IMR-90 (cell line): ENCODE measurements around the gene GGT6. TPM values are rescaled to one million over a fixed set of nuclear protein-coding genes. Genes with fewer than 3 reads are reported as not detected.

ENCODE experiments used
- ATAC-seq: fragments of 200-7000 bp; cut with Tn5 transposase; 2 replicates; pipeline ENCODE4 v1.9.1; 2020; ENCODE audit warnings: low read depth, mild to moderate bottlenecking, moderate library complexity
- BruUV-seq: library from RNA; stranded (reverse); fragments of 400-500 nt; replicated peaks from 2 replicates; lab custom pipeline; 2021; lab: Mats Ljungman, UMichigan
- CTCF ChIA-PET: fragments of 300-600 bp; formaldehyde crosslinking; extraction: SDS; loops from one replicate; lab custom pipeline; 2021; ENCODE audit warnings: antibody characterized with exemption; lab: Yijun Ruan, JAX
- POLR2A ChIA-PET: fragments of 300-600 bp; sonication (Branson Sonifier 250); formaldehyde crosslinking; loops from one replicate; lab custom pipeline; 2022; ENCODE audit warnings: antibody characterized with exemption; ENCODE audit not compliant: unreplicated experiment; lab: Charles Lee
- DNase-seq: peaks from one replicate; pipeline ENCODE4 v3.0.0; 2013
- H2AFZ ChIP-seq: replicated peaks from 2 replicates; pipeline ENCODE3; 2013; ENCODE audit warnings: low read length, mild to moderate bottlenecking; ENCODE audit not compliant: poor library complexity
- H2AK5ac ChIP-seq: 2 replicates; pipeline ENCODE4 v1.6.1; 2013; ENCODE audit warnings: low read depth, low read length, inconsistent platforms
- H2AK9ac ChIP-seq: replicated peaks from 2 replicates; pipeline ENCODE3; 2013; ENCODE audit warnings: mild to moderate bottlenecking, low read depth, low read length, moderate library complexity; ENCODE audit not compliant: poor library complexity
- H2BK120ac ChIP-seq: 2 replicates; pipeline ENCODE4 v1.6.1; 2013; ENCODE audit warnings: low read depth, low read length, inconsistent platforms
- H2BK15ac ChIP-seq: 3 replicates; pipeline ENCODE4 v1.6.1; 2013; ENCODE audit warnings: low read depth, low read length, inconsistent platforms
- H2BK20ac ChIP-seq: 2 replicates; pipeline ENCODE4 v1.6.1; 2013; ENCODE audit warnings: low read depth, mild to moderate bottlenecking, inconsistent platforms, low read length, moderate library complexity
- H2BK5ac ChIP-seq: 2 replicates; pipeline ENCODE4 v1.6.1; 2013; ENCODE audit warnings: mild to moderate bottlenecking, low read depth, low read length, inconsistent platforms; ENCODE audit not compliant: poor library complexity, severe bottlenecking
- H3K14ac ChIP-seq: replicated peaks from 2 replicates; pipeline ENCODE4 v1.6.1; 2013; ENCODE audit warnings: low read depth, low read length, inconsistent platforms
- H3K18ac ChIP-seq: 2 replicates; pipeline ENCODE4 v1.6.1; 2013; ENCODE audit warnings: low read depth, low read length, control low read depth
- H3K23ac ChIP-seq: 2 replicates; pipeline ENCODE4 v1.6.1; 2013; ENCODE audit warnings: low read depth, low read length, inconsistent platforms
- H3K27ac ChIP-seq: 2 replicates; pipeline ENCODE4 v1.5.1; 2013; ENCODE audit warnings: mild to moderate bottlenecking, control low read depth, low read length; ENCODE audit not compliant: insufficient read depth
- H3K27me3 ChIP-seq: 2 replicates; pipeline ENCODE4 v1.6.1; 2013; ENCODE audit warnings: low read length; ENCODE audit not compliant: control insufficient read depth, insufficient read depth
- H3K36me3 ChIP-seq: 2 replicates; pipeline ENCODE4 v1.6.1; 2013; ENCODE audit warnings: low read length, mixed read lengths; ENCODE audit not compliant: control insufficient read depth, insufficient read depth
- H3K4ac ChIP-seq: 2 replicates; pipeline ENCODE4 v1.6.1; 2013; ENCODE audit warnings: low read depth, low read length, inconsistent platforms
- H3K4me1 ChIP-seq: 2 replicates; pipeline ENCODE4 v1.6.1; 2013; ENCODE audit warnings: low read length, mixed read lengths; ENCODE audit not compliant: control insufficient read depth, insufficient read depth
- H3K4me2 ChIP-seq: 2 replicates; pipeline ENCODE4 v1.6.1; 2013; ENCODE audit warnings: low read depth, mild to moderate bottlenecking, control low read depth, low read length, moderate library complexity
- H3K4me3 ChIP-seq: 2 replicates; pipeline ENCODE4 v1.5.1; 2013; ENCODE audit warnings: low read depth, mild to moderate bottlenecking, control low read depth, low read length, moderate library complexity; ENCODE audit not compliant: insufficient read depth
- H3K56ac ChIP-seq: 2 replicates; pipeline ENCODE4 v1.6.1; 2013; ENCODE audit warnings: low read length, inconsistent platforms; ENCODE audit not compliant: insufficient read depth; ENCODE audit errors: extremely low read depth
- H3K79me1 ChIP-seq, 2 experiments: 2 replicates each; pipeline ENCODE4 v1.6.1; 2013; ENCODE audit warnings: low read length in 2 of 2, inconsistent platforms in 1 of 2, low read depth in 1 of 2
- H3K9ac ChIP-seq: 2 replicates; pipeline ENCODE4 v1.6.1; 2013; ENCODE audit warnings: low read depth, low read length, control low read depth
- H3K9me1 ChIP-seq: 2 replicates; pipeline ENCODE4 v1.6.1; 2013; ENCODE audit warnings: low read length, inconsistent platforms; ENCODE audit not compliant: insufficient read depth
- H3K9me3 ChIP-seq: 2 replicates; pipeline ENCODE4 v1.6.1; 2013; ENCODE audit warnings: low read length; ENCODE audit not compliant: control insufficient read depth, insufficient read depth
- H4K20me1 ChIP-seq: 2 replicates; pipeline ENCODE4 v1.6.1; 2013; ENCODE audit warnings: low read length, inconsistent platforms; ENCODE audit not compliant: insufficient read depth
- H4K5ac ChIP-seq: 2 replicates; pipeline ENCODE4 v1.6.1; 2013; ENCODE audit warnings: mild to moderate bottlenecking, low read depth, low read length, control low read depth
- H4K8ac ChIP-seq, 2 experiments: 2 replicates each; pipeline ENCODE4 v1.6.1; 2013; ENCODE audit warnings: low read depth in 2 of 2, low read length in 2 of 2, control low read depth in 1 of 2, inconsistent platforms in 1 of 2
- H4K91ac ChIP-seq: 2 replicates; pipeline ENCODE4 v1.6.1; 2013; ENCODE audit warnings: low read depth, low read length, inconsistent platforms; ENCODE audit not compliant: insufficient read depth
- BHLHE40 ChIP-seq: fragments of 150-350 bp; IDR thresholded peaks from 2 replicates; pipeline ENCODE4 v1.6.1; 2016; ENCODE audit warnings: mild to moderate bottlenecking, low read depth, low read length
- CHD1 ChIP-seq: IDR thresholded peaks from 2 replicates; pipeline ENCODE4 v1.6.1; 2012; ENCODE audit warnings: low read depth, low read length, improper control_type of control experiment
- CTCF ChIP-seq: conservative IDR thresholded peaks from 2 replicates; pipeline ENCODE4 v1.5.1; 2012; ENCODE audit warnings: mild to moderate bottlenecking, low read depth, low read length, improper control_type of control experiment
- FOS ChIP-seq: fragments of 150-350 bp; IDR thresholded peaks from 2 replicates; pipeline ENCODE4 v1.6.1; 2016; ENCODE audit warnings: low read depth, low read length
- MAFK ChIP-seq: IDR thresholded peaks from 2 replicates; pipeline ENCODE4 v1.6.1; 2012; ENCODE audit warnings: low read depth, low read length, improper control_type of control experiment
- MAZ ChIP-seq: IDR thresholded peaks from 2 replicates; pipeline ENCODE4 v1.6.1; 2012; ENCODE audit warnings: low read depth, mild to moderate bottlenecking, low read length, improper control_type of control experiment, moderate library complexity, borderline replicate concordance
- MXI1 ChIP-seq: IDR thresholded peaks from 2 replicates; pipeline ENCODE4 v1.6.1; 2012; ENCODE audit warnings: low read depth, mild to moderate bottlenecking, low read length, moderate library complexity, borderline replicate concordance
- NFE2L2 ChIP-seq: fragments of 150-350 bp; IDR thresholded peaks from 2 replicates; pipeline ENCODE4 v1.6.1; 2016; ENCODE audit warnings: low read depth, mild to moderate bottlenecking, low read length
- POLR2A ChIP-seq: IDR thresholded peaks from 2 replicates; pipeline ENCODE4 v1.6.1; 2012; ENCODE audit warnings: mild to moderate bottlenecking, low read depth, low read length
- RAD21 ChIP-seq: IDR thresholded peaks from 2 replicates; pipeline ENCODE4 v1.6.1; 2012; ENCODE audit warnings: low read length, improper control_type of control experiment
- RCOR1 ChIP-seq: IDR thresholded peaks from 2 replicates; pipeline ENCODE4 v1.6.1; 2012; ENCODE audit warnings: mild to moderate bottlenecking, low read length, improper control_type of control experiment; ENCODE audit not compliant: insufficient replicate concordance
- RFX5 ChIP-seq: IDR thresholded peaks from 2 replicates; pipeline ENCODE4 v1.8.0; 2012; ENCODE audit warnings: low read depth, mild to moderate bottlenecking, low read length, moderate library complexity
- SMC3 ChIP-seq: fragments of 150-350 bp; IDR thresholded peaks from 2 replicates; pipeline ENCODE4 v1.6.1; 2016; ENCODE audit warnings: low read depth, mild to moderate bottlenecking, antibody characterized with exemption, low read length, moderate library complexity
- WGBS, 2 experiments: methylation state at CpG; one replicate each; pipeline versions ENCODE4 v1.1.5 to v1.1.7; 2013; ENCODE audit warnings: missing lambda C conversion rate in 2 of 2; ENCODE audit not compliant: insufficient read length in 1 of 2; ENCODE audit errors: extremely low coverage in 2 of 2; 5-methylcytosine and 5-hydroxymethylcytosine counted together
- dilution Hi-C: fragments of 300-500 bp; cut with HindIII; formaldehyde crosslinking; loops from one replicate; pipeline ENCODE4 v1.14.3; 2018; ENCODE audit warnings: low sequenced_read_pairs; ENCODE audit not compliant: unreplicated experiment
- in situ Hi-C: fragments of 300-500 bp; cut with MboI; formaldehyde crosslinking; loops from 3 replicates; pipeline ENCODE4 v1.14.3; 2019; ENCODE audit warnings: low sequenced_read_pairs, inconsistent platforms, mixed read lengths
- intact Hi-C: fragments of 100-400 bp; cut with micrococcal nuclease; formaldehyde crosslinking; loops from 2 replicates; pipeline ENCODE4 v1.10.0; 2022
- polyA plus RNA-seq, 3 experiments: library from polyadenylated mRNA; depleted of rRNA; stranded (reverse); fragments of >200 nt; gene quantifications; 2 replicates each; pipeline ENCODE4 v1.2.3, GENCODE V29; 2012; ENCODE audit warnings: low replicate concordance in 1 of 3
- total RNA-seq: library from RNA; depleted of rRNA; stranded (reverse); fragments of >200 nt; gene quantifications from 2 replicates; pipeline ENCODE4 v1.2.3, GENCODE V29; 2012
- TF ChIP-seq, protein P1 (sequence below): fragments of 150-350 bp; IDR thresholded peaks from 2 replicates; pipeline ENCODE4 v1.6.1; 2016; ENCODE audit warnings: low read depth, mild to moderate bottlenecking, low read length, moderate library complexity, borderline replicate concordance
- TF ChIP-seq, protein P2 (sequence below): fragments of 150-350 bp; IDR thresholded peaks from 2 replicates; pipeline ENCODE4 v1.6.1; 2017; ENCODE audit warnings: mild to moderate bottlenecking, antibody characterized with exemption, low read length, low read depth

GGT6 gene
- total and polyA plus RNA-seq, 2 of the 4 experiments (the other 2 are of a cell fraction) = not detected

- Histone ChIP-seq H2BK120ac (no peak overlapping the region), H3K79me1 (no peaks in the 10 kb centered on the region), H3K18ac (no peak overlapping the region), H3K14ac (no peak overlapping the region), H3K9me1 (no peaks in the 10 kb centered on the region), H3K23ac (no peak overlapping the region), H3K27me3 (peaks cover 67% of the 10 kb centered on the region), H2AK9ac (no peak overlapping the region), H4K91ac (no peak overlapping the region), H4K20me1 (no peaks in the 10 kb centered on the region), H2AK5ac (no peak overlapping the region), H3K36me3 (no peaks in the 10 kb centered on the region), H3K56ac (no peak overlapping the region), H3K4me1 (no peaks in the 10 kb centered on the region; the same call in 1 of the 2 replicates), H4K8ac (no peak overlapping the region), H4K5ac (no peak overlapping the region), H3K4me2 (no peak overlapping the region), H3K4me3 (no peak overlapping the region), H2BK5ac (no peak overlapping the region), H3K4ac (no peak overlapping the region), H3K9ac (no peak overlapping the region), H2BK20ac (no peak overlapping the region), H3K9me3 (no peaks in the 10 kb centered on the region), H2AFZ (no peak overlapping the region), H2BK15ac (no peak overlapping the region), H3K27ac (no peak overlapping the region)
- intact Hi-C loops (no loop called here), dilution Hi-C loops (no loop called here), in situ Hi-C loops (no loop called here)
- TF ChIP-seq CHD1 (no peak), SMC3 (no peak), RCOR1 (no peak), CTCF (no peak), MAFK (no peak), MAZ (no peak), FOS (no peak), NFE2L2 (no peak), RFX5 (no peak), MXI1 (no peak), BHLHE40 (no peak), POLR2A (no peak), RAD21 (no peak)
- TF ChIP-seq, protein P1, sequence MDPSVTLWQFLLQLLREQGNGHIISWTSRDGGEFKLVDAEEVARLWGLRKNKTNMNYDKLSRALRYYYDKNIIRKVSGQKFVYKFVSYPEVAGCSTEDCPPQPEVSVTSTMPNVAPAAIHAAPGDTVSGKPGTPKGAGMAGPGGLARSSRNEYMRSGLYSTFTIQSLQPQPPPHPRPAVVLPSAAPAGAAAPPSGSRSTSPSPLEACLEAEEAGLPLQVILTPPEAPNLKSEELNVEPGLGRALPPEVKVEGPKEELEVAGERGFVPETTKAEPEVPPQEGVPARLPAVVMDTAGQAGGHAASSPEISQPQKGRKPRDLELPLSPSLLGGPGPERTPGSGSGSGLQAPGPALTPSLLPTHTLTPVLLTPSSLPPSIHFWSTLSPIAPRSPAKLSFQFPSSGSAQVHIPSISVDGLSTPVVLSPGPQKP = no peak
- TF ChIP-seq, protein P2, sequence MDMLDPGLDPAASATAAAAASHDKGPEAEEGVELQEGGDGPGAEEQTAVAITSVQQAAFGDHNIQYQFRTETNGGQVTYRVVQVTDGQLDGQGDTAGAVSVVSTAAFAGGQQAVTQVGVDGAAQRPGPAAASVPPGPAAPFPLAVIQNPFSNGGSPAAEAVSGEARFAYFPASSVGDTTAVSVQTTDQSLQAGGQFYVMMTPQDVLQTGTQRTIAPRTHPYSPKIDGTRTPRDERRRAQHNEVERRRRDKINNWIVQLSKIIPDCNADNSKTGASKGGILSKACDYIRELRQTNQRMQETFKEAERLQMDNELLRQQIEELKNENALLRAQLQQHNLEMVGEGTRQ = no peak
- ChIA-PET CTCF (interaction anchor here (1.6 kb wide), 1 partner anchor 16 kb away, joined by 8 read pairs; no protein-coding TSS in a partner anchor), POLR2A (no interaction called here)
- BruUV-seq = no TSS peak
- DNase-seq = no peak
- ATAC-seq = no peak
- WGBS, 2 experiments = no CpG with 5 or more reads among the region's 3 CpGs
Observed at GRCh38 chr17:4583206-4583605, 22.8 kb upstream of the GGT6 start.
